HG02885 (cell line): ENCODE measurements around the gene TEDC2.
"Not testable (repeated sequence)": the region's sequence is repeated elsewhere in the genome, so short reads cannot be mapped to it uniquely, and the experiment has no call there.

Experiments
- ATAC-seq: cut with Tn5 transposase; IDR thresholded peaks from one replicate; pipeline ENCODE4 v1.9.1; 2021; ENCODE audit warnings: mild to moderate bottlenecking; ENCODE audit not compliant: unreplicated experiment, poor library complexity

The TEDC2 gene, protein sequence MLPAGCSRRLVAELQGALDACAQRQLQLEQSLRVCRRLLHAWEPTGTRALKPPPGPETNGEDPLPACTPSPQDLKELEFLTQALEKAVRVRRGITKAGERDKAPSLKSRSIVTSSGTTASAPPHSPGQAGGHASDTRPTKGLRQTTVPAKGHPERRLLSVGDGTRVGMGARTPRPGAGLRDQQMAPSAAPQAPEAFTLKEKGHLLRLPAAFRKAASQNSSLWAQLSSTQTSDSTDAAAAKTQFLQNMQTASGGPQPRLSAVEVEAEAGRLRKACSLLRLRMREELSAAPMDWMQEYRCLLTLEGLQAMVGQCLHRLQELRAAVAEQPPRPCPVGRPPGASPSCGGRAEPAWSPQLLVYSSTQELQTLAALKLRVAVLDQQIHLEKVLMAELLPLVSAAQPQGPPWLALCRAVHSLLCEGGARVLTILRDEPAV

GRCh38 chr16:2459647-2460390 is at the start of gene TEDC2:
Gene TEDC2, plus strand, starts transcription at chr16:2460109. Its CDS starts 36 bp downstream, at chr16:2460145.
- peak; percentile 95 for ATAC-seq

DNA sequence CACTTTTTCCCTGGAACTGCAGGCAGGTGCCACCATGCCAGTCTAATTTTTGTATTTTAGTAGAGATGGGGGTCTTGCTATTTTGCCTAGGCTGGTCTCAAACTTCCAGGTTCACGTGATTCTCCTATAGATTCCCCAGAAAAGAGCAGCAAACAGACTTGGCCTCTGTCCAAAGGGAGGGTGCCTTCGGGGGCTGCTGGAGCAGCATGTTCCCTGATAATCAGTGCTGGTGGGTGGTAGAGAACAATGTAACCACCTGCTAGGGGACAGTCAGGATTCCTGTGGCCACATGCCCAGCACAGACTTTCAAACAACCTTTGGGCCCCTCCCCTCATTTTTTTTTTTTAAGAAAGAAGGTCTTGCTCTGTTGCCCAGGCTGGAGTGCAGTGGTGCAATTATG is 44.8 kb upstream of the TEDC2 start:
- no peak for ATAC-seq

DNA sequence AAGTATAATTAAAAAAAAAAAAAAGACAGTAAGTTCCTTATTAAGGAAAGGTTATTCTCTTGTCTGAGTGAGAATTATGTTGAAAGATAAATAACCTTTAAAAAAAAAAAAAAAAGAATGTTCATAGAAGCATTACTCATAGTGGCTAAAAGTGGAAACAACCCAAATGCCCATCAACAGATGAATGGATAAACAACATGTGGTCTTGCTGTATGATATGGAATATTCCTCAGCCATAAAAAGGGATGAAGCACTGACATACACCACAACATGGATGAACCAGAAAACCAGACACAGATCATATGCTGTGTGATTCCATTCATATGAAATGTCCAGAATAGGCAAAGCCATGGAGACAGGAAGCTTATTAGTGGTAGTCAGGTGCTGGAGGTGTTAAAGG is 39.9 kb upstream of the TEDC2 start:
- no peak for ATAC-seq

DNA sequence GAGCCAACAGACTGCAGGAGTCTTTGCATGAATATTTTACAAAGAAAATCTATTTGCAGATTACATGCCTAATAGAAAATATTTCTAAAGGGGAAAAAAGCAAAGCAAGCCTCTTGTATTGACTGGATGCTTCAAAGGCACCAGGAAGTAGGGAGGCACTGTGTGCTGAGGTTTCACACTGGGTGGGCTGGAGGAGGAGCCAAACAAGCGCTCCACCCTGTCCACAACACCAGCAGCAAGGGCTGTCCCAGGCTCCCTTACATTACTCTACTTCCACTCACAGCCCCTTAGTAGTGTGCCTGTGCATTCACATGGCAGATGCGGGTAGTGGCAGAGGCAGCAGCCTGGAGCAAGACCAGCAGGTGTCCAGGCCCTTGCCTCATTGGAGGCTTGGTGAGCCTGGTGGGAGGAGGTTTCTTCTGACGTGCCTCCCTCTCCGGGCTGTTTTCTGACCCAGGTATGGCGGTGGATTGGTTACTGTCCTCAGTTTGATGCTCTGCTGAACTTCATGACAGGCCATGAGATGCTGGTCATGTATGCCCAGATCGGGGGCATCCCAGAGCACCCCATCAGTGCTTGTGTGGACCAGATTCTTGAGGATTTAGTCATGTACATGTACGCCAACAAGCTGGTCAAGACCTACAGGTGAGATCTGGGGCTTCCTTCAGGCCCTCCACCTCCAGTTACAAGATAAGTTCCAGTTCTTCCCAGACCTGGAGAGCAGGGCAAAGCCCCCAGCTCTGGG is 37.6 kb upstream of the TEDC2 start:
- ATAC-seq, result no peak

GRCh38 chr16:2424061-2425007 is 35.6 kb upstream of the TEDC2 start:
- ATAC-seq, result no peak

- no peak for ATAC-seq
Measured at GRCh38 chr16:2425008-2425518, 34.8 kb upstream of the TEDC2 start.

- ATAC-seq, result no peak
Measured at GRCh38 chr16:2425825-2426430, 34.0 kb upstream of the TEDC2 start.

GRCh38 chr16:2426941-2427361 is 33.0 kb upstream of the TEDC2 start:
- no peak for ATAC-seq

GRCh38 chr16:2427526-2427925 is 32.4 kb upstream of the TEDC2 start:
- no peak for ATAC-seq

DNA sequence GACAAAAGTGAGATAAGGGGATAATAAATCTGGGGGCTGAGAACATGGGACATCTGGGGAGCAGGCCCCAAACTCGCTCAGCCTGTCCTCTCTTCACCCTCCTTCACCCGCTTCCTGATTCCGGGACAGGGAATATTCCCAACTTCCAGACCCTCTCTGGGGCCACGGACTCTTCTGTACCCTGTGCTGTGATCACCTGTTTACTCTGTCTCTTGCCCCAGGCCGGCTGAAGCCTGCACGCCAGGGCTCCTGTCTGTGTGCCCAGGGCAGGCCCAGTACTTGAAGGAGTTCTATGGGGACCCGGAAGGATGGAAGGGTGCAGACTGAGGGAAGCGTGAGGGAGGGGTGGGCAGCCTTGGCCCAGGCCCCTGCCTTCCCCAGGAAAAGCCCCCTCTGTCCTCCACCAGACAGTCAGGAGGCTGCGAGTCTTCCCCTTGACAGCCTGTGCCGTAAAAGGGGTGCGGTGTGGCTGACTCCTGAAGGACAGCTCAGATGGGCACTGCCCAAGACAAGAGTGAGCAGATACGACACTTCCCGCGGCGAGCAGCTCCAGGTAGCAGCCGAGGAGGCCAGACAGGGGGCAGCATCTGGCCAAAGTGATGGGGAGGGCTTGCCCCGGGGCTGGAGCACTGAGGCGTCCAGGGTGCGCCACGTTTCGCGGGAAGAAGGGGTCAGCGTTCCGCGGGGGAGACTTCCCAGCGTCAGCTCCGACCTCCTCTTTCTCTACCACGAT is 31.7 kb upstream of the TEDC2 start:
- ATAC-seq, result peak; percentile 11

DNA sequence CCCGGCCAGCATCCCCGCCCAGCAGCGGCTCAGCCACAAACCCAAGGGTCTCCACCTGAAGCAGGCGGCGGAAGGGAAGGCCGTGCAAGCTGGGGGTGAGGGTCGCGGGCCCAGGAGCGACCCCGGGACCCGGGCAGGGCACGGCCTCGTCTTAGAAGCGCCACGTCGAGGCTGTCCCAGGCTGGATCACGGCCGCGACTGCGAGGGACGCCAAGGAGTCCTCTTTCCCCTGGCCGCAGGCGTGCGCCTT is 31.2 kb upstream of the TEDC2 start:
- no peak for ATAC-seq

- ATAC-seq, result peak; percentile 85
Measured at GRCh38 chr16:2429034-2429770, 30.7 kb upstream of the TEDC2 start, which contains the start of gene CCNF. Gene CCNF, plus strand, starts transcription at chr16:2429447. Its CDS starts 35 bp downstream, at chr16:2429482.

DNA sequence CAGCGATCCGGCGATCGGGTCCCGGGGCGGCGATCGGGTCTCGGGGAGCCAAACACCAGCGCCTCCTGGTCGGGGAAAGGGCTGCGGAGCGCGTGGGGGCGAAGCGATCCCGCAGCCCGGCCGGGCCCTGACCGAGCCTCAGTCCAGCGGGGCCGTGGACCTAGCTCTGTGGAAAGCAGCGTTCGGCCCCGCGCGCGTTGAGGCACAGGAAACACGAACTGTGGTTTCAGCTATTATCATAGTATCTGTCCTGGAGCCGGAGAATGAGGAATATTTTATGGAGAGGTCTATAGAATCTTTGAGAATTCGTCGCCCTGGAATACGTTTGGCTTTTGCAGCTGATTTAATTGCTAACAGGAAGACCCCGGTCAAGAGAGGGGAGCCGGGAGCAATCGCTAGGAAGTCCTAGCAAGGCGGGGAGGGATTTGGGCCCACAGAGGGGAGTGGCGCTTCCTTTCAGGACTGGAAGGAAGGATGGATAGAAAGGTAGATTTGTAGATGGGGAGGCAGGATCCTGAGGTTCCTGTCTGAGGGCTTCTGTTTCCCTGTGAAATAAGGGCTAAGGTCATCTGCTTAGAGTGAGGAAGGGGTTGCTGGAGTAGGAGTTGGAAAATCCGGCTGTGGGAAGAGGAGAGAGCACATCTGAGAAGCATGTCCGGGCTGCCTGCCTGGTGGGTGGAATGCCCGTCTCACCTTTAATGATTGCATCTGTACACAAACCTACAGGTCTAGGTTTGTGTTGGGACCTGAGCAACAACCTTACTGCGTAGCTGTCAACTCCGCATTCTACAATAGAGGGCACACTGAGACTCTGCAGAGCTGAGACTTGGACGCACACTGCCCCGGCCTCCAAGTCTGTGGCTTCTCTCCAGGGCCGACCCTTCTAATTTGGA is 29.9 kb upstream of the TEDC2 start:
- peak; percentile 8 for ATAC-seq

- ATAC-seq, result no peak
Measured at GRCh38 chr16:2432286-2432685, 27.6 kb upstream of the TEDC2 start.

- no peak for ATAC-seq
Measured at GRCh38 chr16:2432801-2433505, 27.0 kb upstream of the TEDC2 start.

- ATAC-seq, result not testable (repeated sequence)
Measured at GRCh38 chr16:2435236-2435635, 24.7 kb upstream of the TEDC2 start.
